A549 (cell line): ENCODE data around the gene XPNPEP2. TPM values are rescaled to one million over a fixed set of nuclear protein-coding genes. Genes with fewer than 3 reads are reported as not detected.

Experiments
- ATAC-seq, 2 experiments: fragments of 200-7000 bp in 1 of 2; fragments of >200 bp in 1 of 2; cut with Nextera tagmentation in 1 of 2; cut with Tn5 transposase in 1 of 2; 3 replicates each; pipeline versions ENCODE4 v1.8.0 to v1.9.1; 2018 to 2020; ENCODE audit warnings: mild to moderate bottlenecking in 1 of 2, moderate library complexity in 1 of 2
- CTCF ChIA-PET: fragments of 300-600 bp; sonication (Branson Sonifier 250); formaldehyde crosslinking; extraction: SDS; loops from one replicate; lab custom pipeline; 2021; ENCODE audit warnings: antibody characterized with exemption, inconsistent platforms; lab: Yijun Ruan, JAX
- POLR2A ChIA-PET: fragments of 350-600 bp; formaldehyde crosslinking; extraction: SDS; loops from one replicate; lab custom pipeline; 2021; ENCODE audit warnings: antibody characterized with exemption, inconsistent platforms; lab: Yijun Ruan, JAX
- DNase-seq, 2 experiments: peaks; one replicate each; pipeline versions ENCODE4 v3.0.0 to v3.0.0-alpha.2; 2011 to 2016; ENCODE audit warnings: low read depth in 1 of 2, low spot score in 1 of 2
- FAIRE-seq: peaks from 2 replicates; lab custom pipeline; 2011; peaks lifted over from hg19 to GRCh38; lab: Jason Lieb, UNC
- H3K27ac ChIP-seq, 2 experiments: fragments of >200 bp; sonication (Bioruptor Twin); formaldehyde crosslinking; 3 replicates each; pipeline ENCODE4 v1.5.1; 2016 to 2017
- H3K4me1 ChIP-seq: fragments of >200 bp; sonication (Bioruptor Twin); formaldehyde crosslinking; 3 replicates; pipeline ENCODE4 v1.6.1; 2016
- H3K4me2 ChIP-seq: fragments of >200 bp; sonication (Bioruptor Twin); formaldehyde crosslinking; 3 replicates; pipeline ENCODE4 v1.6.1; 2016
- H3K4me3 ChIP-seq: fragments of >200 bp; sonication (Bioruptor Twin); formaldehyde crosslinking; 3 replicates; pipeline ENCODE4 v1.5.1; 2016
- H3K9me3 ChIP-seq: fragments of >200 bp; sonication (Bioruptor Twin); formaldehyde crosslinking; 3 replicates; pipeline ENCODE4 v1.6.1; 2016
- BHLHE40 ChIP-seq: IDR thresholded peaks from 2 replicates; pipeline ENCODE4 v1.6.1; 2012; ENCODE audit warnings: low read depth, low read length, inconsistent platforms
- CBX2 ChIP-seq: fragments of 200-600 bp; sonication (generic); IDR thresholded peaks from 2 replicates; pipeline ENCODE4 v1.6.1; 2016; ENCODE audit warnings: low read depth, mild to moderate bottlenecking, borderline replicate concordance
- CHD2 ChIP-seq: fragments of 150-350 bp; IDR thresholded peaks from 2 replicates; pipeline ENCODE4 v1.6.1; 2014; ENCODE audit warnings: low read length; ENCODE audit not compliant: partially characterized antibody
- CHD4 ChIP-seq: fragments of 200-600 bp; sonication (generic); IDR thresholded peaks from 2 replicates; pipeline ENCODE4 v1.6.1; 2016; ENCODE audit warnings: antibody characterized with exemption, mild to moderate bottlenecking, borderline replicate concordance
- EHF ChIP-seq: fragments of 250-450 bp; sonication (Bioruptor Pico); IDR thresholded peaks from 2 replicates; pipeline ENCODE4 v1.5.0; 2020; ENCODE audit warnings: mild to moderate bottlenecking
- EP300 ChIP-seq, 2 experiments: fragments of >200 bp; sonication (Bioruptor Twin); formaldehyde crosslinking; IDR thresholded peaks; 2 replicates in 1 of 2; 3 replicates in 1 of 2; pipeline ENCODE4 v1.6.1; 2016 to 2017
- ESRRA ChIP-seq: fragments of 150-350 bp; IDR thresholded peaks from 2 replicates; pipeline ENCODE4 v1.6.1; 2014; ENCODE audit warnings: mild to moderate bottlenecking, low read length, borderline replicate concordance
- FOSB ChIP-seq: fragments of 250-450 bp; sonication (Bioruptor Pico); IDR thresholded peaks from 2 replicates; pipeline ENCODE4 v1.5.0; 2020; ENCODE audit warnings: mild to moderate bottlenecking, moderate library complexity
- FOXS1 ChIP-seq: fragments of 250-450 bp; sonication (Bioruptor Pico); IDR thresholded peaks from 2 replicates; pipeline ENCODE4 v1.5.0; 2020; ENCODE audit warnings: mild to moderate bottlenecking, moderate library complexity
- GATA3 ChIP-seq: IDR thresholded peaks from 2 replicates; pipeline ENCODE4 v1.6.1; 2012; ENCODE audit warnings: borderline replicate concordance
- HDAC2 ChIP-seq: fragments of 200-600 bp; sonication (generic); IDR thresholded peaks from 2 replicates; pipeline ENCODE4 v1.6.1; 2016
- JUNB ChIP-seq: fragments of >200 bp; sonication (Bioruptor Twin); formaldehyde crosslinking; IDR thresholded peaks from 2 replicates; pipeline ENCODE4 v1.6.1; 2016
- KDM5A ChIP-seq: fragments of 200-600 bp; sonication (generic); IDR thresholded peaks from 2 replicates; pipeline ENCODE4 v1.6.1; 2016; ENCODE audit warnings: antibody characterized with exemption, mild to moderate bottlenecking
- MYC ChIP-seq: IDR thresholded peaks from 2 replicates; pipeline ENCODE4 v1.6.1; 2012; ENCODE audit warnings: mild to moderate bottlenecking, inconsistent platforms, low read length, improper control_type of control experiment, borderline replicate concordance
- NPAS2 ChIP-seq: fragments of 250-450 bp; sonication (Bioruptor Pico); IDR thresholded peaks from 2 replicates; pipeline ENCODE4 v1.8.0; 2022; ENCODE audit warnings: mild to moderate bottlenecking, moderate library complexity, borderline replicate concordance
- NR3C1 ChIP-seq: fragments of >200 bp; sonication (Bioruptor Twin); formaldehyde crosslinking; IDR thresholded peaks from 3 replicates; pipeline ENCODE4 v1.6.1; 2017
- POLR2A ChIP-seq: IDR thresholded peaks from 2 replicates; pipeline ENCODE4 v1.6.1; 2012; ENCODE audit warnings: mild to moderate bottlenecking, low read length
- RAD21 ChIP-seq, 2 experiments: fragments of >200 bp in 1 of 2; sonication (Bioruptor Twin) in 1 of 2; formaldehyde crosslinking in 1 of 2; IDR thresholded peaks in 1 of 2; conservative IDR thresholded peaks in 1 of 2; 2 replicates in 1 of 2; 3 replicates in 1 of 2; pipeline ENCODE4 v1.6.1; 2012 to 2018; ENCODE audit warnings: inconsistent platforms in 1 of 2
- RARB ChIP-seq: fragments of 250-450 bp; sonication (Bioruptor Pico); IDR thresholded peaks from 2 replicates; pipeline ENCODE4 v1.8.0; 2021; ENCODE audit warnings: mild to moderate bottlenecking, moderate library complexity
- RCOR1 ChIP-seq: fragments of 150-350 bp; IDR thresholded peaks from 2 replicates; pipeline ENCODE4 v1.6.1; 2014; ENCODE audit warnings: antibody characterized with exemption, low read length, low read depth
- RFX5 ChIP-seq: fragments of 450-650 bp; IDR thresholded peaks from 2 replicates; pipeline ENCODE4 v1.7.1; 2014; ENCODE audit warnings: antibody characterized with exemption, mild to moderate bottlenecking, moderate library complexity
- RNF2 ChIP-seq: fragments of 200-600 bp; sonication (generic); IDR thresholded peaks from 2 replicates; pipeline ENCODE4 v1.6.1; 2016; ENCODE audit warnings: low read depth, mild to moderate bottlenecking, antibody characterized with exemption, moderate library complexity, borderline replicate concordance
- TP53 ChIP-seq: fragments of 250-450 bp; sonication (Bioruptor Pico); IDR thresholded peaks from 2 replicates; pipeline ENCODE4 v1.5.0; 2021; ENCODE audit warnings: mild to moderate bottlenecking, moderate library complexity
- WGBS: methylation state at CpG from one replicate; pipeline ENCODE4 v1.1.6; 2017; ENCODE audit errors: missing lambda C conversion rate; 5-methylcytosine and 5-hydroxymethylcytosine counted together
- polyA plus RNA-seq, 4 experiments: library from polyadenylated mRNA; depleted of rRNA in 3 of 4; stranded (reverse); fragments of >200 nt; fragmentation: RNase III in 1 of 4; extraction: RNeasy Plus Mini Kit Qiagen cat#74134 plus additional on column Dnase treatment in 1 of 4; gene quantifications; 2 replicates in 3 of 4; 3 replicates in 1 of 4; pipeline ENCODE4 v1.2.3, GENCODE V29; 2011 to 2017
- TF ChIP-seq, protein P1 (sequence below): fragments of >200 bp; sonication (Bioruptor Twin); formaldehyde crosslinking; IDR thresholded peaks from 3 replicates; pipeline ENCODE4 v1.5.1; 2016
- TF ChIP-seq, protein P2 (sequence below): IDR thresholded peaks from 2 replicates; pipeline ENCODE4 v1.6.1; 2012; ENCODE audit warnings: low read depth, borderline replicate concordance
- TF ChIP-seq, protein P3 (sequence below): fragments of >200 bp; sonication (Bioruptor Twin); formaldehyde crosslinking; IDR thresholded peaks from 3 replicates; pipeline ENCODE4 v1.6.1; 2016

XPNPEP2 gene
- polyA plus RNA-seq, 2 of the 4 experiments (the other 2 are of a cell fraction), result not detected

DNA sequence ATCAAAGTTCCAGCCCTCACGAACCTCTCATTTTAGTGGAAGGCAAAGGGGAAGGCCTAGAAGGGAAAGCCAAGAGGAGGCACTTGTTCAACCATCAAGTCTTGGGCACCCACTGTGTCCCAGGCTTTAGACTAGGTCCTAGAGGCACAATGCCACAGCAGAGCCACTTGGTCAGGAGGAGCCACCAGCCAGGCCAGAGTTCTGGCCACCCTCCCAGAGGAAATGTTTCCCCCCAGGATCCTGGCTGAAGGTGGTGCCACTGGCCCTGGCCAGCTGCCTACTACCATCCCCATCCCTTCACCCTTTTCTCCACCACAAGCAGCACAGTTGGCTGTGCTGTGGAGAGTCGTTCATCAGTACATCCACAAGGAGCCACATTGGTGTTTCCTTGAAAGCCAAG, 34.3 kb upstream of the XPNPEP2 start:
- ChIA-PET POLR2A (no interaction called here), CTCF (interaction anchor here (1.0 kb wide), 1 partner anchor 49 kb away, joined by 3 read pairs; the partner anchor contains the start of gene APLN)
- Histone ChIP-seq H3K4me1 (no peaks in the 10 kb centered on the region), H3K4me3 (no peak overlapping the region), H3K4me2 (no peak overlapping the region), H3K27ac (no peak overlapping the region), H3K9me3 (peaks cover 12% of the 10 kb centered on the region; the same call in 1 of the 3 replicates)
- TF ChIP-seq KDM5A (no peak), RFX5 (no peak), CBX2 (no peak), JUNB (no peak), RARB (CRISPR knock-in tag) (no peak), NR3C1 (no peak), HDAC2 (no peak), CHD2 (no peak), GATA3 (no peak), EP300 (IDR thresholded peaks at IDR 0.05) (no peak), ESRRA (no peak), NPAS2 (CRISPR knock-in tag) (no peak), CHD4 (no peak), EHF (CRISPR knock-in tag) (no peak), RAD21 (conservative IDR thresholded peaks at IDR 0.05 in 1 of 2, IDR thresholded peaks at IDR 0.05 in 1 of 2) (no peak), MYC (no peak), TP53 (CRISPR knock-in tag) (no peak)
- TF ChIP-seq, protein P1, sequence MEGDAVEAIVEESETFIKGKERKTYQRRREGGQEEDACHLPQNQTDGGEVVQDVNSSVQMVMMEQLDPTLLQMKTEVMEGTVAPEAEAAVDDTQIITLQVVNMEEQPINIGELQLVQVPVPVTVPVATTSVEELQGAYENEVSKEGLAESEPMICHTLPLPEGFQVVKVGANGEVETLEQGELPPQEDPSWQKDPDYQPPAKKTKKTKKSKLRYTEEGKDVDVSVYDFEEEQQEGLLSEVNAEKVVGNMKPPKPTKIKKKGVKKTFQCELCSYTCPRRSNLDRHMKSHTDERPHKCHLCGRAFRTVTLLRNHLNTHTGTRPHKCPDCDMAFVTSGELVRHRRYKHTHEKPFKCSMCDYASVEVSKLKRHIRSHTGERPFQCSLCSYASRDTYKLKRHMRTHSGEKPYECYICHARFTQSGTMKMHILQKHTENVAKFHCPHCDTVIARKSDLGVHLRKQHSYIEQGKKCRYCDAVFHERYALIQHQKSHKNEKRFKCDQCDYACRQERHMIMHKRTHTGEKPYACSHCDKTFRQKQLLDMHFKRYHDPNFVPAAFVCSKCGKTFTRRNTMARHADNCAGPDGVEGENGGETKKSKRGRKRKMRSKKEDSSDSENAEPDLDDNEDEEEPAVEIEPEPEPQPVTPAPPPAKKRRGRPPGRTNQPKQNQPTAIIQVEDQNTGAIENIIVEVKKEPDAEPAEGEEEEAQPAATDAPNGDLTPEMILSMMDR, result no peak
- no peak for FAIRE-seq
- no peak for ATAC-seq
- DNase-seq, result no peak
- 32% methylated on average over 2 of the region's 2 CpGs for WGBS

DNA sequence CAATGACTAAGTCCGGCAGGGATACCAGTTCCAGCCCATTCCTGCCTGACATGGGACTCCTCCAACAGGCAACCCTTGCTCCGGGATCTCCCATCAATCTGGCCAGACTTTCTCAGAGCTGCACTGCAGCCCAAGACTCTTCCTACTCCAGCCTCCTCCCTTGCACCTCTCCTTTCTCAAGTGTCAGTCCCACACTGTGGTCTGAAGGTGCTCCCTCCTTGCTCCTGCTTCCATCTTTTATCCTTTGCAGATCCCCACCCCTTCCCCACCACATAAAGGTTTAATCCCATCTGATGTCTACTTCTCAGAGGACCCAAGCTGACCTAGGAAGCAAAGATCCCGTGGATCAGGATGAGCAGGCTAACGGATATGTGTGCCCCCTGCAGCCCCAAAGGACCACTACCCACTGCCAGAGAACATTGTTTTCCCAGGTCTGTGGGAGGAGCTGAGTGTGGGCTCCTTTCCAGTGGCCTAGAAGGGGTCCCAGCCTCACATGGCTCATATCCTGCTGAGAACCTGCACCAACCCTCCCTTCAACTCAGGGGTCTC, 33.3 kb upstream of the XPNPEP2 start:
- H3K4me1 ChIP-seq, result no peaks in the 10 kb centered on the region
- no peak overlapping the region for H3K27ac ChIP-seq
- no peak overlapping the region for H3K4me2 ChIP-seq
- peaks cover 12% of the 10 kb centered on the region; the same call in 1 of the 3 replicates for H3K9me3 ChIP-seq
- no peak for FAIRE-seq
- no peak for ATAC-seq
- H3K4me3 ChIP-seq, result no peak overlapping the region
- ChIA-PET POLR2A (no interaction called here), CTCF (interaction anchor here (0.9 to 1.6 kb wide), 3 partner anchors 19 to 68 kb away, joined by 3 to 5 read pairs (median 4); no protein-coding TSS in a partner anchor)
- no peak for DNase-seq
- 68% methylated on average over 4 of the region's 4 CpGs for WGBS
- TF ChIP-seq JUNB (no peak), POLR2A (no peak), RCOR1 (no peak), BHLHE40 (no peak), RNF2 (no peak), FOSB (CRISPR knock-in tag) (no peak), NPAS2 (CRISPR knock-in tag) (no peak), RAD21 (conservative IDR thresholded peaks at IDR 0.05 in 1 of 2, IDR thresholded peaks at IDR 0.05 in 1 of 2) (no peak), CHD4 (no peak), ESRRA (no peak), FOXS1 (no peak)
- TF ChIP-seq, protein P2, sequence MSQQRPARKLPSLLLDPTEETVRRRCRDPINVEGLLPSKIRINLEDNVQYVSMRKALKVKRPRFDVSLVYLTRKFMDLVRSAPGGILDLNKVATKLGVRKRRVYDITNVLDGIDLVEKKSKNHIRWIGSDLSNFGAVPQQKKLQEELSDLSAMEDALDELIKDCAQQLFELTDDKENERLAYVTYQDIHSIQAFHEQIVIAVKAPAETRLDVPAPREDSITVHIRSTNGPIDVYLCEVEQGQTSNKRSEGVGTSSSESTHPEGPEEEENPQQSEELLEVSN, result no peak
- TF ChIP-seq, protein P3, sequence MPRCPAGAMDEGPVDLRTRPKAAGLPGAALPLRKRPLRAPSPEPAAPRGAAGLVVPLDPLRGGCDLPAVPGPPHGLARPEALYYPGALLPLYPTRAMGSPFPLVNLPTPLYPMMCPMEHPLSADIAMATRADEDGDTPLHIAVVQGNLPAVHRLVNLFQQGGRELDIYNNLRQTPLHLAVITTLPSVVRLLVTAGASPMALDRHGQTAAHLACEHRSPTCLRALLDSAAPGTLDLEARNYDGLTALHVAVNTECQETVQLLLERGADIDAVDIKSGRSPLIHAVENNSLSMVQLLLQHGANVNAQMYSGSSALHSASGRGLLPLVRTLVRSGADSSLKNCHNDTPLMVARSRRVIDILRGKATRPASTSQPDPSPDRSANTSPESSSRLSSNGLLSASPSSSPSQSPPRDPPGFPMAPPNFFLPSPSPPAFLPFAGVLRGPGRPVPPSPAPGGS, result no peak
- TF ChIP-seq, protein P1, result no peak
